HepG2 (cell line): Measurements from ENCODE around the gene ZCCHC24. TPM values are rescaled to one million over a fixed set of nuclear protein-coding genes. Genes with fewer than 3 reads are reported as not detected.
A peak's percentile ranks its signal among the peaks of the same experiment; 100 is the strongest.

Experiments used
- AKAP8 ChIP-seq: sonication (generic); formaldehyde crosslinking; IDR thresholded peaks from 2 replicates; pipeline ENCODE4 v1.5.1; 2020; ENCODE audit warnings: mild to moderate bottlenecking, missing genetic modification reagents
- HNF4G ChIP-seq, 2 experiments: sonication (generic) in 1 of 2; formaldehyde crosslinking in 1 of 2; IDR thresholded peaks; 2 replicates each; pipeline versions ENCODE4 v1.4.0 to v1.6.1; 2011 to 2020; ENCODE audit warnings: borderline replicate concordance in 2 of 2, low read depth in 2 of 2, mild to moderate bottlenecking in 2 of 2, low read length in 1 of 2, missing genetic modification reagents in 1 of 2, moderate library complexity in 1 of 2
- KDM3A ChIP-seq: IDR thresholded peaks from 2 replicates; pipeline ENCODE4 v1.6.1; 2018; ENCODE audit warnings: low read depth, missing compliant biosample characterization
- KMT2B ChIP-seq: IDR thresholded peaks from 2 replicates; pipeline ENCODE4 v1.6.1; 2016; ENCODE audit warnings: missing genetic modification reagents, missing compliant biosample characterization
- NFKB2 ChIP-seq: sonication (generic); formaldehyde crosslinking; IDR thresholded peaks from 2 replicates; pipeline ENCODE4 v1.4.0; 2020; ENCODE audit warnings: missing genetic modification reagents, borderline replicate concordance
- NFKBIZ ChIP-seq: IDR thresholded peaks from 2 replicates; pipeline ENCODE4 v1.6.1; 2018; ENCODE audit warnings: missing genetic modification reagents, missing compliant biosample characterization
- NFYC ChIP-seq: IDR thresholded peaks from 2 replicates; pipeline ENCODE4 v1.6.1; 2016; ENCODE audit warnings: missing genetic modification reagents, missing compliant biosample characterization
- SMARCE1 ChIP-seq: fragments of 450-650 bp; IDR thresholded peaks from 2 replicates; pipeline ENCODE4 v1.6.1; 2017; ENCODE audit warnings: borderline replicate concordance
- ZFP36 ChIP-seq: fragments of 150-350 bp; IDR thresholded peaks from 2 replicates; pipeline ENCODE4 v1.6.1; 2018; ENCODE audit warnings: borderline replicate concordance, low read length, low read depth; ENCODE audit not compliant: partially characterized antibody
- ZNF207 ChIP-seq: fragments of 450-650 bp; IDR thresholded peaks from 2 replicates; pipeline ENCODE4 v1.6.1; 2016; ENCODE audit warnings: antibody characterized with exemption, borderline replicate concordance
- ZNF350 ChIP-seq: sonication (generic); formaldehyde crosslinking; IDR thresholded peaks from 2 replicates; pipeline ENCODE4 v1.4.0; 2020; ENCODE audit warnings: mild to moderate bottlenecking, low read depth, missing genetic modification reagents, borderline replicate concordance
- ZNF570 ChIP-seq: sonication (generic); formaldehyde crosslinking; IDR thresholded peaks from 2 replicates; pipeline ENCODE4 v1.4.0; 2020; ENCODE audit warnings: mild to moderate bottlenecking, missing genetic modification reagents, borderline replicate concordance
- ZNF766 ChIP-seq: sonication (generic); formaldehyde crosslinking; IDR thresholded peaks from 2 replicates; pipeline ENCODE4 v1.5.0; 2020; ENCODE audit warnings: missing genetic modification reagents, borderline replicate concordance
- ZNF775 ChIP-seq: sonication (generic); formaldehyde crosslinking; IDR thresholded peaks from 2 replicates; pipeline ENCODE4 v1.4.0; 2020; ENCODE audit warnings: missing genetic modification reagents, mild to moderate bottlenecking, moderate library complexity, borderline replicate concordance
- ZNF878 ChIP-seq: sonication (generic); formaldehyde crosslinking; IDR thresholded peaks from 2 replicates; pipeline ENCODE4 v1.8.1; 2023; ENCODE audit warnings: mild to moderate bottlenecking, missing genetic modification reagents, moderate library complexity
- polyA plus RNA-seq, 8 experiments: library from polyadenylated mRNA; depleted of rRNA in 3 of 8; stranded (reverse) in 7 of 8; unstranded in 1 of 8; fragments of >200 nt; fragmentation: Illumina TruSeq in 4 of 8; extraction: Trizol in 4 of 8; gene quantifications; 2 replicates each; pipeline versions ENCODE4 v1.2.1 to v1.2.3, GENCODE V29; 2011 to 2016; ENCODE audit warnings: low read depth in 4 of 8, missing spikeins in 1 of 8, mixed read lengths in 1 of 8; ENCODE audit not compliant: insufficient read depth in 1 of 8
- total RNA-seq, 5 experiments: library from RNA; depleted of rRNA; stranded (reverse); fragments of >200 nt; fragmentation: Illumina TruSeq; extraction: Trizol; gene quantifications; 2 replicates each; pipeline ENCODE4 v1.2.3, GENCODE V29; 2016; ENCODE audit warnings: low read depth in 1 of 5
- TF ChIP-seq, protein P1 (sequence below): sonication (generic); formaldehyde crosslinking; IDR thresholded peaks from 2 replicates; pipeline ENCODE4 v1.5.0; 2020; ENCODE audit warnings: missing genetic modification reagents
- TF ChIP-seq, protein P2 (sequence below): sonication (generic); formaldehyde crosslinking; IDR thresholded peaks from 2 replicates; pipeline ENCODE4 v1.5.0; 2020; ENCODE audit warnings: missing genetic modification reagents
- TF ChIP-seq, protein P3 (sequence below): sonication (generic); formaldehyde crosslinking; IDR thresholded peaks from 2 replicates; pipeline ENCODE4 v1.4.0; 2020; ENCODE audit warnings: mild to moderate bottlenecking, missing genetic modification reagents, borderline replicate concordance
- TF ChIP-seq, protein P4 (sequence below): IDR thresholded peaks from 2 replicates; pipeline ENCODE4 v1.6.1; 2012; ENCODE audit warnings: inconsistent platforms
- TF ChIP-seq, protein P5 (sequence below): sonication (generic); formaldehyde crosslinking; IDR thresholded peaks from 2 replicates; pipeline ENCODE4 v1.4.0; 2020; ENCODE audit warnings: missing genetic modification reagents

The ZCCHC24 gene
- total and polyA plus RNA-seq, 2 of the 13 experiments (the other 11 are each of a cell fraction or from before 2014, with no cell fraction given): 3.1 to 7.9 TPM

DNA sequence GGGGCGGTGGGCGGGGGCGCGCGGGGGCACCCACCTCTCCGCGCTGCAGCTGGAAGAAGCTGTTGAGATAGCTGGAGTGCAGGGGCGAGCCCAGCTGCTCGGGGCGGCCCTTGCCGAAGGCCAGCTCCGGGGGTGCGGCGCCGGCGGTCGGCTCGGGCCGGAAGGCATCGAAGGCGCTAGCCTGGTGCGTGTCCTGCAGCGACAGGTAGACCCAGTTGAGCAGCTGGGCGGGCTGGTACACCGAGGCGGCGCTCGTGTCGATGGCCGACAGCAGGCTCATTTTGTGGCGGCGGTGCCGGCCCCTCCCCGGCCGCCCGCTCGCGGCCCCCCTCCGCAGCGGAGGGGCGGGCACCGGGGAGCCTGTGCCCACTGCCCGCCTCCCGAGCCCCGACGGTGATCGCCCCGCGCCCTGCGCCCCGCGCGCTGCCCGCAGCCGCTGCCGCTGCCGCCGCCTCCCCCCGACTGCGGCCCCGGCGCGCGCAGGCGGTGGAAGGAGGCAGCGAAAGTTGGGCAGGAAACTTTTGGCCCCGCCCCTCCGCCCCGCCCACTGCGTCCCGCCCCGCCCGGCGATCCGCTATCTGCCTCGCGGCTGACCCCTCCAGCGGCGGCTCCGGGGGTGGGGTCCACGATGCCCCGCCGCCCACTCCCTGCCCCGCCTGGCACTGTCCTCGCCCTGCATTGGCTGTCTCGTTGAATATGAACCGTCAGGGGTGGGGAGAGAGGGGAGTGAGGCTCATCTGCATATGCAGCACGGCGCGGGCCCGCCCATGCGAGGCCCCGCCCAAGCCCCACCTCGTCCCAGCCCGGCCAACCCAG lies at the start of gene ZCCHC24 (continued):
- TF ChIP-seq ZNF350 (CRISPR knock-in tag): 0 out of 2 replicates have a peak, but pooled peaks have one; percentile 28
- TF ChIP-seq NFKBIZ: no peak
- peak; percentile 66 for TF ChIP-seq NFYC (CRISPR knock-in tag)
- TF ChIP-seq, protein P1, sequence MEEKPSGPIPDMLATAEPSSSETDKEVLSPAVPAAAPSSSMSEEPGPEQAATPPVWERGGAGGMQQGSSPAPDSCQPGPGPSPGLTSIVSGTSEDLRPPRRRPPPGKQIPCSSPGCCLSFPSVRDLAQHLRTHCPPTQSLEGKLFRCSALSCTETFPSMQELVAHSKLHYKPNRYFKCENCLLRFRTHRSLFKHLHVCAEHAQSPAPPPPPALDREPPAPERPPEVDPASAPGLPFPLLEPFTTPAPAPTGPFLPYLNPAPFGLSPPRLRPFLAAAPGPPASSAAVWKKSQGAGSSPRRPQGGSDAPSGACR (CRISPR knock-in tag): peak; percentile 78; the same call in 1 of the 2 replicates
- no peak for TF ChIP-seq HNF4G (IDR thresholded peaks at IDR 0.05; ENCODE audit: borderline replicate concordance, low read depth, low read length)
- no peak for TF ChIP-seq HNF4G (CRISPR knock-in tag; IDR thresholded peaks at IDR 0.05; ENCODE audit: borderline replicate concordance, low read depth)
- no peak for TF ChIP-seq SMARCE1
- TF ChIP-seq, protein P2, sequence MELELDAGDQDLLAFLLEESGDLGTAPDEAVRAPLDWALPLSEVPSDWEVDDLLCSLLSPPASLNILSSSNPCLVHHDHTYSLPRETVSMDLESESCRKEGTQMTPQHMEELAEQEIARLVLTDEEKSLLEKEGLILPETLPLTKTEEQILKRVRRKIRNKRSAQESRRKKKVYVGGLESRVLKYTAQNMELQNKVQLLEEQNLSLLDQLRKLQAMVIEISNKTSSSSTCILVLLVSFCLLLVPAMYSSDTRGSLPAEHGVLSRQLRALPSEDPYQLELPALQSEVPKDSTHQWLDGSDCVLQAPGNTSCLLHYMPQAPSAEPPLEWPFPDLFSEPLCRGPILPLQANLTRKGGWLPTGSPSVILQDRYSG (CRISPR knock-in tag): 0 out of 2 replicates have a peak, but pooled peaks have one; percentile 19
- TF ChIP-seq, protein P3, sequence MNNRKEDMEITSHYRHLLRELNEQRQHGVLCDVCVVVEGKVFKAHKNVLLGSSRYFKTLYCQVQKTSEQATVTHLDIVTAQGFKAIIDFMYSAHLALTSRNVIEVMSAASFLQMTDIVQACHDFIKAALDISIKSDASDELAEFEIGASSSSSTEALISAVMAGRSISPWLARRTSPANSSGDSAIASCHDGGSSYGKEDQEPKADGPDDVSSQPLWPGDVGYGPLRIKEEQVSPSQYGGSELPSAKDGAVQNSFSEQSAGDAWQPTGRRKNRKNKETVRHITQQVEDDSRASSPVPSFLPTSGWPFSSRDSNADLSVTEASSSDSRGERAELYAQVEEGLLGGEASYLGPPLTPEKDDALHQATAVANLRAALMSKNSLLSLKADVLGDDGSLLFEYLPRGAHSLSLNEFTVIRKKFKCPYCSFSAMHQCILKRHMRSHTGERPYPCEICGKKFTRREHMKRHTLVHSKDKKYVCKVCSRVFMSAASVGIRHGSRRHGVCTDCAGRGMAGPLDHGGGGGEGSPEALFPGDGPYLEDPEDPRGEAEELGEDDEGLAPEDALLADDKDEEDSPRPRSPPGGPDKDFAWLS (CRISPR knock-in tag): no peak
- TF ChIP-seq ZNF878 (CRISPR knock-in tag): no peak
- no peak for TF ChIP-seq KMT2B (CRISPR knock-in tag)
- TF ChIP-seq KDM3A: no peak
- TF ChIP-seq AKAP8 (CRISPR knock-in tag): no peak
- peak; percentile 37; the same call in 1 of the 2 replicates for TF ChIP-seq ZNF766 (CRISPR knock-in tag)
- no peak for TF ChIP-seq ZNF775 (CRISPR knock-in tag)
- TF ChIP-seq, protein P4, sequence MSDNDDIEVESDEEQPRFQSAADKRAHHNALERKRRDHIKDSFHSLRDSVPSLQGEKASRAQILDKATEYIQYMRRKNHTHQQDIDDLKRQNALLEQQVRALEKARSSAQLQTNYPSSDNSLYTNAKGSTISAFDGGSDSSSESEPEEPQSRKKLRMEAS: peak; percentile 60; the same call in 1 of the 2 replicates
- TF ChIP-seq ZFP36: no peak
- TF ChIP-seq NFKB2 (CRISPR knock-in tag): peak; percentile 18; the same call in 1 of the 2 replicates
- TF ChIP-seq, protein P5, sequence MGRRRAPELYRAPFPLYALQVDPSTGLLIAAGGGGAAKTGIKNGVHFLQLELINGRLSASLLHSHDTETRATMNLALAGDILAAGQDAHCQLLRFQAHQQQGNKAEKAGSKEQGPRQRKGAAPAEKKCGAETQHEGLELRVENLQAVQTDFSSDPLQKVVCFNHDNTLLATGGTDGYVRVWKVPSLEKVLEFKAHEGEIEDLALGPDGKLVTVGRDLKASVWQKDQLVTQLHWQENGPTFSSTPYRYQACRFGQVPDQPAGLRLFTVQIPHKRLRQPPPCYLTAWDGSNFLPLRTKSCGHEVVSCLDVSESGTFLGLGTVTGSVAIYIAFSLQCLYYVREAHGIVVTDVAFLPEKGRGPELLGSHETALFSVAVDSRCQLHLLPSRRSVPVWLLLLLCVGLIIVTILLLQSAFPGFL: no peak
- no peak for TF ChIP-seq ZNF207
- no peak for TF ChIP-seq ZNF570 (CRISPR knock-in tag)
